Activated CD4-positive, alpha-beta T cell treated with anti-CD3 and anti-CD28 coated beads for 48 hours (primary cell): ENCODE data around the gene ZNF865.
A peak's percentile ranks its signal among the peaks of the same experiment; 100 is the strongest.

Experiments
- DNase-seq: peaks from one replicate; pipeline ENCODE4 v3.0.0-alpha.2; 2020

ZNF865 gene

GRCh38 chr19:55588738-55589137, 16.7 kb upstream of the ZNF865 start:
- no peak for DNase-seq

- DNase-seq: no peak
Observed at GRCh38 chr19:55590109-55590508, 15.3 kb upstream of the ZNF865 start.

GRCh38 chr19:55590617-55591016, 14.8 kb upstream of the ZNF865 start:
- peak; percentile 54 for DNase-seq

GRCh38 chr19:55591555-55591954, 13.9 kb upstream of the ZNF865 start:
- no peak for DNase-seq

- no peak for DNase-seq
Observed at GRCh38 chr19:55592391-55593090, 12.9 kb upstream of the ZNF865 start.

GRCh38 chr19:55593096-55593772, 12.2 kb upstream of the ZNF865 start:
- no peak for DNase-seq

- DNase-seq: no peak
Observed at GRCh38 chr19:55594996-55595545, 10.4 kb upstream of the ZNF865 start.

GRCh38 chr19:55596304-55596703, 9.1 kb upstream of the ZNF865 start:
- DNase-seq: no peak

- DNase-seq: no peak
Observed at GRCh38 chr19:55597501-55597921, 7.9 kb upstream of the ZNF865 start.

GRCh38 chr19:55598034-55598433, 7.4 kb upstream of the ZNF865 start:
- no peak for DNase-seq

GRCh38 chr19:55598719-55599467, 6.6 kb upstream of the ZNF865 start:
- peak; percentile 97 for DNase-seq

GRCh38 chr19:55599468-55599841, 6.0 kb upstream of the ZNF865 start, which contains the start of gene FIZ1:
Gene FIZ1 (minus strand): TSS chr19:55599517. CDS start chr19:55597865, 1,652 bp downstream.
- DNase-seq: peak; percentile 98

- peak; percentile 86 for DNase-seq
Observed at GRCh38 chr19:55599842-55600661, 5.4 kb upstream of the ZNF865 start, which contains the start of gene ZNF524. Gene ZNF524 (plus strand): TSS chr19:55600288. CDS start chr19:55602113, 1,825 bp downstream.

- no peak for DNase-seq
Observed at GRCh38 chr19:55600662-55601028, 4.8 kb upstream of the ZNF865 start.

- DNase-seq: no peak
Observed at GRCh38 chr19:55601084-55601483, 4.4 kb upstream of the ZNF865 start.

- no peak for DNase-seq
Observed at GRCh38 chr19:55602104-55603001, 3.1 kb upstream of the ZNF865 start.

- DNase-seq: no peak
Observed at GRCh38 chr19:55603115-55603514, 2.3 kb upstream of the ZNF865 start.

GRCh38 chr19:55603581-55604292, 1.7 kb upstream of the ZNF865 start:
- no peak for DNase-seq

- DNase-seq: peak; percentile 100
Observed at GRCh38 chr19:55605207-55605636, 225 bp upstream of the ZNF865 start.

- no peak for DNase-seq
Observed at GRCh38 chr19:55606471-55606787, 982 bp downstream of the ZNF865 start.

- DNase-seq: no peak
Observed at GRCh38 chr19:55606817-55607216, 1.4 kb downstream of the ZNF865 start.
